ENCODE results near the gene TMSB4X. TPM values are rescaled to one million over a fixed set of nuclear protein-coding genes. Genes with fewer than 3 reads are reported as not detected.
A peak's percentile ranks its signal among the peaks of the same experiment; 100 is the strongest.

TMSB4X gene
- total RNA-seq, 1 donor from 2014 or later = 2,924 TPM

- Mint-ChIP-seq H3K4me3 (ENCODE audit: unreplicated experiment) (no peak overlapping the region), H3K27ac (ENCODE audit: unreplicated experiment) (peak overlapping the region; percentile 87), H3K9me3 (ENCODE audit: unreplicated experiment) (no peaks in the 10 kb centered on the region), H3K36me3 (ENCODE audit: unreplicated experiment) (no peaks in the 10 kb centered on the region), H3K4me1 (ENCODE audit: unreplicated experiment) (peaks cover 46% of the 10 kb centered on the region), H3K27me3 (ENCODE audit: unreplicated experiment) (no peaks in the 10 kb centered on the region)
- DNase-seq (ENCODE audit: extremely low spot score, unreplicated experiment) = no peak
- TF ChIP-seq CTCF (IDR thresholded peaks at IDR 0.05) = no peak
Observed at GRCh38 chrX:13022926-13023325, 48.0 kb downstream of the TMSB4X start.

- Mint-ChIP-seq H3K4me3 (ENCODE audit: unreplicated experiment) (no peak overlapping the region), H3K4me1 (ENCODE audit: unreplicated experiment) (peaks cover 52% of the 10 kb centered on the region), H3K27ac (ENCODE audit: unreplicated experiment) (peak overlapping the region; percentile 87), H3K36me3 (ENCODE audit: unreplicated experiment) (no peaks in the 10 kb centered on the region), H3K27me3 (ENCODE audit: unreplicated experiment) (no peaks in the 10 kb centered on the region), H3K9me3 (ENCODE audit: unreplicated experiment) (no peaks in the 10 kb centered on the region)
- no peak for DNase-seq (ENCODE audit: extremely low spot score, unreplicated experiment)
- no peak for TF ChIP-seq CTCF (IDR thresholded peaks at IDR 0.05)
Observed at GRCh38 chrX:13023567-13023966, 48.7 kb downstream of the TMSB4X start.

GRCh38 chrX:13023979-13024378, 49.1 kb downstream of the TMSB4X start:
- Mint-ChIP-seq H3K4me3 (ENCODE audit: unreplicated experiment) (no peak overlapping the region), H3K36me3 (ENCODE audit: unreplicated experiment) (no peaks in the 10 kb centered on the region), H3K9me3 (ENCODE audit: unreplicated experiment) (no peaks in the 10 kb centered on the region), H3K27me3 (ENCODE audit: unreplicated experiment) (no peaks in the 10 kb centered on the region), H3K4me1 (ENCODE audit: unreplicated experiment) (peaks cover 56% of the 10 kb centered on the region), H3K27ac (ENCODE audit: unreplicated experiment) (no peak overlapping the region)
- no peak for DNase-seq (ENCODE audit: extremely low spot score, unreplicated experiment)
- TF ChIP-seq CTCF (IDR thresholded peaks at IDR 0.05) = no peak

GRCh38 chrX:13024986-13025385, 50.1 kb downstream of the TMSB4X start:
- Mint-ChIP-seq H3K4me3 (ENCODE audit: unreplicated experiment) (no peak overlapping the region), H3K4me1 (ENCODE audit: unreplicated experiment) (peaks cover 64% of the 10 kb centered on the region), H3K36me3 (ENCODE audit: unreplicated experiment) (no peaks in the 10 kb centered on the region), H3K27ac (ENCODE audit: unreplicated experiment) (no peak overlapping the region), H3K27me3 (ENCODE audit: unreplicated experiment) (no peaks in the 10 kb centered on the region), H3K9me3 (ENCODE audit: unreplicated experiment) (no peaks in the 10 kb centered on the region)
- no peak for DNase-seq (ENCODE audit: extremely low spot score, unreplicated experiment)
- no peak for TF ChIP-seq CTCF (IDR thresholded peaks at IDR 0.05)

Other genes starting within 250 kb of the TMSB4X start
- gene PRPS2, start 183.7 kb upstream of the TMSB4X start, total RNA-seq = 13.2 and 18.5 TPM in 2 replicates
- not detected in 2 replicates for gene TLR7, start 108.0 kb upstream of the TMSB4X start, total RNA-seq
- gene TLR8, start 68.5 kb upstream of the TMSB4X start, total RNA-seq = not detected in 2 replicates
- not detected in 2 replicates for gene FAM9C, start 69.5 kb downstream of the TMSB4X start, total RNA-seq

All from osteocyte (in vitro differentiated cells).